HEK293T (cell line): ENCODE results near the gene AEBP2.

Experiments used
- CTBP1 ChIP-seq: fragments of 450-650 bp; IDR thresholded peaks from 2 replicates; pipeline ENCODE4 v1.6.1; 2016; ENCODE audit warnings: borderline replicate concordance
- FOXA1 ChIP-seq: fragments of 450-650 bp; IDR thresholded peaks from 2 replicates; pipeline ENCODE4 v1.6.1; 2016; ENCODE audit warnings: mild to moderate bottlenecking
- FOXK2 ChIP-seq: fragments of 450-650 bp; IDR thresholded peaks from 2 replicates; pipeline ENCODE4 v1.6.1; 2016; ENCODE audit warnings: mild to moderate bottlenecking
- FOXM1 ChIP-seq: fragments of 450-650 bp; IDR thresholded peaks from 2 replicates; pipeline ENCODE4 v1.6.1; 2017; ENCODE audit warnings: mild to moderate bottlenecking, borderline replicate concordance
- HDGF ChIP-seq: fragments of 450-650 bp; IDR thresholded peaks from 2 replicates; pipeline ENCODE4 v1.6.1; 2017; ENCODE audit warnings: antibody characterized with exemption, borderline replicate concordance
- SP1 ChIP-seq: fragments of 450-650 bp; IDR thresholded peaks from 2 replicates; pipeline ENCODE4 v1.6.1; 2017
- TARDBP ChIP-seq: fragments of 450-650 bp; IDR thresholded peaks from 2 replicates; pipeline ENCODE4 v1.6.1; 2016

DNA sequence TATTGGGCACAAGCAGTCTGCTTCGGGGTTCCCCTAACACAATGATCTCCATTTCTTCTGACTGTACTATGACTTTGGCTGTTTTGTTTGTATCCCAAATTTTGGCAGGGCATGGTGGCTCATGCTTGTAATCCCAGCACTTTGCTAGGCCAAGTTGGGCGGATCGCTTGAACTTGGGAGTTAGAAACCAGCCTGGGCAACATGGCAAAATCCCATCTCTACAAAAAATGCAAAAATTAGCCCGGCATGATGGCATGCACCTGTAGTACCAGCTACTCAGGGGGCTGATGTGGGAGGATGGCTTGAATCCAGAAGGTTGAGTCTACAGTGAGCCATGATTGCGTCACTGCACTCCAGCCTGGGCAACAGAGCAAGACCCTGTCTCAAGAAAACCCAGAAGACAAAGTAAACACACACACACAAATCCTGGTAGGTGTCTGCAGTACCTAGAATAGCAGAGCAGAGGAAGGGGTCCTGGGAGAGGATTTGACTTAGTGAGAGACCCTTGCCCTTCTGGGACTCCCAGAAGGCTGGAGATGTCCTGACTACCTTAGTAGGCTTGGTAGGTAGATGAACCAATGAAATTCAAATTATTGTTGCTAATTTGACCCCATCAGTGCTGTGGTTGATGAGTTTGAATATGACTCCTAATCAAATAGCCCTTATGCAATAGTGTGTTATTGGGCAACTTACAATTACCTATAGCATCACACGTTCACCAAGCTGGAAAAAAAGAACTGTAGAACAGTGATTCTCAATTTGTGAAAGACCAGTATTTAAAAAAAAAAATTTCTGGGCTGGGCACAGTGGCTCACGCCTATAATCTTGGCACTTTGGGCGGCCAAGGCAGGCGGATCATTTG, 6.8 kb upstream of the AEBP2 start:
- TF ChIP-seq FOXK2 (no peak), TARDBP (no peak), HDGF (no peak), SP1 (no peak), FOXA1 (no peak), CTBP1 (no peak), FOXM1 (no peak)
